Cardiac fibroblast (primary cell): Measurements from ENCODE around the gene MRPL16.
A peak's percentile ranks its signal among the peaks of the same experiment; 100 is the strongest.

Experiments used
- DNase-seq, 2 donors: peaks; one replicate each; pipeline versions ENCODE4 v3.0.0 to v3.0.0-alpha.2; 2010; ENCODE audit warnings: low read depth in 2 of 2
- H3K4me3 ChIP-seq, 2 donors: replicated peaks in 1 of 2; 1 replicate in 1 of 2; 2 replicates in 1 of 2; pipeline ENCODE4 v1.5.1; 2011; ENCODE audit warnings: low read depth in 2 of 2, low read length in 2 of 2, mild to moderate bottlenecking in 2 of 2, moderate library complexity in 1 of 2
- CTCF ChIP-seq: IDR thresholded peaks from one replicate; pipeline ENCODE4 v1.5.1; 2011; ENCODE audit warnings: low read depth, mild to moderate bottlenecking, low read length, inconsistent platforms

MRPL16 gene

GRCh38 chr11:59812220-59812619 is 1.6 kb upstream of the MRPL16 start:
- no peak for DNase-seq
- TF ChIP-seq CTCF = no peak
- H3K4me3 ChIP-seq = no peak overlapping the region

- DNase-seq = no peak
- no peak for TF ChIP-seq CTCF
- peak overlapping the region; percentile 96 to 99 for H3K4me3 ChIP-seq
Measured at GRCh38 chr11:59810911-59811259, 307 bp upstream of the MRPL16 start.

- no peak for DNase-seq
- no peak overlapping the region for H3K4me3 ChIP-seq
- no peak for TF ChIP-seq CTCF
Measured at GRCh38 chr11:59807047-59807610, 3.4 kb downstream of the MRPL16 start.

- H3K4me3 ChIP-seq = no peak overlapping the region
- TF ChIP-seq CTCF = no peak
- DNase-seq = no peak
Measured at GRCh38 chr11:59804061-59804460, 6.5 kb downstream of the MRPL16 start.

- DNase-seq = peak; percentile 68 to 77
Measured at GRCh38 chr11:59802639-59803176, 7.9 kb downstream of the MRPL16 start.

GRCh38 chr11:59801981-59802638 is 8.5 kb downstream of the MRPL16 start:
- TF ChIP-seq CTCF = no peak
- DNase-seq = peak; percentile 31 to 56
- H3K4me3 ChIP-seq = no peak overlapping the region

More at GRCh38 chr11:59802639-59803176, 7.9 kb downstream of the MRPL16 start:
- peak; percentile 49 for TF ChIP-seq CTCF
- no peak overlapping the region for H3K4me3 ChIP-seq
